Measurements from ENCODE around the gene PPIA.

Gene PPIA

DNA sequence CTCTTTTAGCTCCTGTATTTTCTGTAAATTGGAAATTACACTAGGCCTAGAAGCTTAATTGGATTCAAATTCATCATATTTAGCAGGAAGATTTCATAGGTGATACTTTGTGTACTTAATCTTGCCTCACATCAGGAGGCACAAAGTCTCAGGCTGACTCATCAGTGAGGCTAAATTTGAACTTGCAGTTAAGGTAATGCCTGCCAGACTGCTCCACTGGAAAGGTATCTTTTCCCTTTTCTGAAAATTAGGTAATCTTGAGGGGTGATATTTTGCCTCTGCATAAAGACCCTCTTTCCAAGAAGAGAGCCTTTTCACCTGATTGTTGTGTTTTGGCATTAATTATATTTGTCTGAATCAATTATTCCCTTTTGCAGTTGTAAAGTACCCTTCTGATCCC is 14.6 kb downstream of the PPIA start:
- Histone ChIP-seq H3K36me3 (ENCODE audit: control insufficient read depth in 1 of 2, insufficient read depth in 2 of 2, low read depth in 1 of 2, low read length in 2 of 2) (no peaks in the 10 kb centered on the region), H3K4me1 (ENCODE audit: control insufficient read depth, insufficient read depth, low read depth, low read length) (no peaks in the 10 kb centered on the region), H3K79me1 (replicated peaks; ENCODE audit: low read length, poor library complexity, severe bottlenecking) (no peaks in the 10 kb centered on the region), H2AFZ (ENCODE audit: low read depth, low read length) (no peak overlapping the region), H3K27ac (ENCODE audit: low read length, poor library complexity, severe bottlenecking) (no peak overlapping the region), H3K27me3 (ENCODE audit: control insufficient read depth in 1 of 2, insufficient read depth in 1 of 2, low read length in 2 of 2) (no peaks in the 10 kb centered on the region), H3K4me2 (ENCODE audit: low read length, poor library complexity, severe bottlenecking) (no peak overlapping the region), H4K8ac (ENCODE audit: low read length) (no peak overlapping the region), H3K23ac (ENCODE audit: low read length in 2 of 2) (no peak overlapping the region), H4K91ac (ENCODE audit: low read length) (no peak overlapping the region), H2BK15ac (ENCODE audit: low read depth, poor library complexity, severe bottlenecking) (no peak overlapping the region), H2AK5ac (ENCODE audit: low read length, severe bottlenecking) (no peak overlapping the region), H3K9me3 (ENCODE audit: control insufficient read depth, low read length) (no peaks in the 10 kb centered on the region), H2BK120ac (ENCODE audit: low read depth, low read length) (no peak overlapping the region), H3K4ac (ENCODE audit: low read depth in 1 of 2, low read length in 2 of 2) (no peak overlapping the region), H3K9ac (ENCODE audit: low read length) (no peak overlapping the region), H2BK12ac (ENCODE audit: low read length in 2 of 2) (no peak overlapping the region), H2BK5ac (ENCODE audit: low read depth, low read length, poor library complexity, severe bottlenecking) (no peak overlapping the region), H3K4me3 (ENCODE audit: insufficient read depth in 1 of 2, low read depth in 1 of 2, low read length in 2 of 2) (no peak overlapping the region), H3K14ac (ENCODE audit: low read length in 2 of 2) (no peak overlapping the region), H3K18ac (ENCODE audit: low read depth in 1 of 2, low read length in 2 of 2) (no peak overlapping the region)
- no peak for DNase-seq

DNA sequence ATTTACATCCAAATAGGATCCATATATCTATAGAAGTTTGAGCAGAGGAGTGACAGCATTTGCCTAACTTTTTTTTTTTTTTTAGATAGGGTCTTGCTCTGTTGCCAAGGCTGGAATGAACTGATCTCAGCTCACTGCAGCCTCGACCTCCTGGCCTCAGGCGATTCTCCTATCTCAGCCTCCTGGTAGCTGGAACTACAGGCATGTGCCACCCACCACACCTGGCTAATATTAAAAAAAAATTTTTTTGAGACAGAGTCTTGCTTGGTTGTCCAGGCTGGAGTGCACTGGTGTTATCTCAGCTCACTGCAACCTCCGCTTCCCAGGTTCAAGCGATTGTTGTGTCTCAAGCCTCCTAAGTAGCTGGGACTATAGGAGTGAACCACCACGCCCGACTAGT is 15.1 kb downstream of the PPIA start:
- no peak overlapping the region for H2BK12ac ChIP-seq (ENCODE audit: low read length in 2 of 2)
- DNase-seq, result no peak
- no peak overlapping the region for H3K18ac ChIP-seq (ENCODE audit: low read depth in 1 of 2, low read length in 2 of 2)
- H2AK5ac ChIP-seq (ENCODE audit: low read length, severe bottlenecking), result no peak overlapping the region
- no peak overlapping the region for H4K8ac ChIP-seq (ENCODE audit: low read length)
- H3K79me1 ChIP-seq (replicated peaks; ENCODE audit: low read length, poor library complexity, severe bottlenecking), result no peaks in the 10 kb centered on the region
- H3K4me1 ChIP-seq (ENCODE audit: control insufficient read depth, insufficient read depth, low read depth, low read length), result no peaks in the 10 kb centered on the region
- no peak overlapping the region for H2AFZ ChIP-seq (ENCODE audit: low read depth, low read length)
- H3K23ac ChIP-seq (ENCODE audit: low read length in 2 of 2), result no peak overlapping the region
- H3K4ac ChIP-seq (ENCODE audit: low read depth in 1 of 2, low read length in 2 of 2), result no peak overlapping the region
- no peak overlapping the region for H3K4me2 ChIP-seq (ENCODE audit: low read length, poor library complexity, severe bottlenecking)
- H3K9me3 ChIP-seq (ENCODE audit: control insufficient read depth, low read length), result no peaks in the 10 kb centered on the region
- H3K27me3 ChIP-seq (ENCODE audit: control insufficient read depth in 1 of 2, insufficient read depth in 1 of 2, low read length in 2 of 2), result no peaks in the 10 kb centered on the region
- H3K27ac ChIP-seq (ENCODE audit: low read length, poor library complexity, severe bottlenecking), result no peak overlapping the region
- no peak overlapping the region for H4K91ac ChIP-seq (ENCODE audit: low read length)
- H3K4me3 ChIP-seq (ENCODE audit: insufficient read depth in 1 of 2, low read depth in 1 of 2, low read length in 2 of 2), result no peak overlapping the region
- H3K9ac ChIP-seq (ENCODE audit: low read length), result no peak overlapping the region
- no peak overlapping the region for H2BK120ac ChIP-seq (ENCODE audit: low read depth, low read length)
- no peak overlapping the region for H3K14ac ChIP-seq (ENCODE audit: low read length in 2 of 2)
- no peaks in the 10 kb centered on the region for H3K36me3 ChIP-seq (ENCODE audit: control insufficient read depth in 1 of 2, insufficient read depth in 2 of 2, low read depth in 1 of 2, low read length in 2 of 2)
- no peak overlapping the region for H2BK5ac ChIP-seq (ENCODE audit: low read depth, low read length, poor library complexity, severe bottlenecking)
- 94% methylated on average over 4 of the region's 6 CpGs for WGBS
- H2BK15ac ChIP-seq (ENCODE audit: low read depth, poor library complexity, severe bottlenecking), result no peak overlapping the region

DNA sequence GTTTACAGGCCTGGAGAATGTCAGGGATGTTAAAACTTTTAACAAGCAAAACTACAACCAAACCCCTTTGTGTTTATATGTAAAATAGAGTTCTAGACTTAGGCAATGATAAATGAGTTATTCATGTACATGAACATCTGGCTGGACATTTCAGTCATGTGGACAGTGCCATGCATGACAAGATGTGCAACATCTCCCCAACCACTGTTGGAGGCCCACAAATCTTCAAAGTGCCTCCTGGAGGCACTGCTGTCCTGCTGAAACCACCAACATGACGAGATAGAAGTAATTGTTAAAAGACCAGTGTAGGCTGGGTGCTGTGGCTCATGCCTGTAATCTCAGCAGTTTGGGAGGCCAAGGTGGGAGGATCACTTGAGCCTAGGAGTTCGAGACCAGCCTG is 18.4 kb downstream of the PPIA start:
- Histone ChIP-seq H2BK12ac (ENCODE audit: low read length in 2 of 2) (no peak overlapping the region), H3K4ac (ENCODE audit: low read depth in 1 of 2, low read length in 2 of 2) (no peak overlapping the region), H2BK15ac (ENCODE audit: low read depth, poor library complexity, severe bottlenecking) (no peak overlapping the region), H3K18ac (ENCODE audit: low read depth in 1 of 2, low read length in 2 of 2) (no peak overlapping the region), H3K27me3 (ENCODE audit: control insufficient read depth in 1 of 2, insufficient read depth in 1 of 2, low read length in 2 of 2) (no peaks in the 10 kb centered on the region), H2AK5ac (ENCODE audit: low read length, severe bottlenecking) (no peak overlapping the region), H3K79me1 (replicated peaks; ENCODE audit: low read length, poor library complexity, severe bottlenecking) (no peaks in the 10 kb centered on the region), H3K9ac (ENCODE audit: low read length) (no peak overlapping the region), H2BK120ac (ENCODE audit: low read depth, low read length) (no peak overlapping the region), H3K4me3 (ENCODE audit: insufficient read depth in 1 of 2, low read depth in 1 of 2, low read length in 2 of 2) (no peak overlapping the region), H3K4me2 (ENCODE audit: low read length, poor library complexity, severe bottlenecking) (no peak overlapping the region), H2BK5ac (ENCODE audit: low read depth, low read length, poor library complexity, severe bottlenecking) (no peak overlapping the region), H2AFZ (ENCODE audit: low read depth, low read length) (no peak overlapping the region), H3K4me1 (ENCODE audit: control insufficient read depth, insufficient read depth, low read depth, low read length) (no peaks in the 10 kb centered on the region), H3K23ac (ENCODE audit: low read length in 2 of 2) (no peak overlapping the region), H4K8ac (ENCODE audit: low read length) (no peak overlapping the region), H3K14ac (ENCODE audit: low read length in 2 of 2) (no peak overlapping the region), H3K9me3 (ENCODE audit: control insufficient read depth, low read length) (no peaks in the 10 kb centered on the region), H4K91ac (ENCODE audit: low read length) (no peak overlapping the region), H3K36me3 (ENCODE audit: control insufficient read depth in 1 of 2, insufficient read depth in 2 of 2, low read depth in 1 of 2, low read length in 2 of 2) (no peaks in the 10 kb centered on the region), H3K27ac (ENCODE audit: low read length, poor library complexity, severe bottlenecking) (no peak overlapping the region)
- WGBS, result 94% methylated on average over 2 of the region's 2 CpGs
- DNase-seq, result no peak

DNA sequence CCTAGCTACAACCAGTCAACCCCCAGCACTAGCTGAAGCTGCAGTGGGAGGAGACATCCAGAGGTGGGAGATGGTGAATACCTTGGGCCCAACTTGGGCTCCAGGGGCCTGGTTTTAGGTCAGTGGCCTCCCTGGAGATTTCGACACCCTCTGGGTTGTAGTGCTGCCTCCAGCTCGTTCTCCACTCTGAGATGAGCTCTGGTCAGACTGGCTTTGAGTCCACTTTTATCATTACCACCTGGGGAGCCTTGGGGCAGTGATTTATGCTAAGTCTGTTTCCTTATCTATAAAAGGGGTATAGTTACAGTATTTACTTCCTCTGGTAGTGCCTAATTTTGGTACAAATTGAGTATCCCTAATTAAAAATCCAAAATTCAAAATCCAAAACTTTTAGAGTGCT is 22.8 kb downstream of the PPIA start:
- H3K4me3 ChIP-seq (ENCODE audit: insufficient read depth in 1 of 2, low read depth in 1 of 2, low read length in 2 of 2), result no peak overlapping the region
- no peak overlapping the region for H3K4me2 ChIP-seq (ENCODE audit: low read length, poor library complexity, severe bottlenecking)
- H2AK5ac ChIP-seq (ENCODE audit: low read length, severe bottlenecking), result no peak overlapping the region
- no peak overlapping the region for H3K14ac ChIP-seq (ENCODE audit: low read length in 2 of 2)
- H2BK5ac ChIP-seq (ENCODE audit: low read depth, low read length, poor library complexity, severe bottlenecking), result no peak overlapping the region
- no peak overlapping the region for H2BK12ac ChIP-seq (ENCODE audit: low read length in 2 of 2)
- no peak overlapping the region for H4K8ac ChIP-seq (ENCODE audit: low read length)
- H3K27ac ChIP-seq (ENCODE audit: low read length, poor library complexity, severe bottlenecking), result no peak overlapping the region
- H2BK120ac ChIP-seq (ENCODE audit: low read depth, low read length), result no peak overlapping the region
- 38% methylated on average over 2 of the region's 2 CpGs for WGBS
- H4K91ac ChIP-seq (ENCODE audit: low read length), result no peak overlapping the region
- H2BK15ac ChIP-seq (ENCODE audit: low read depth, poor library complexity, severe bottlenecking), result no peak overlapping the region
- H3K79me1 ChIP-seq (replicated peaks; ENCODE audit: low read length, poor library complexity, severe bottlenecking), result no peaks in the 10 kb centered on the region
- H3K4me1 ChIP-seq (ENCODE audit: control insufficient read depth, insufficient read depth, low read depth, low read length), result no peaks in the 10 kb centered on the region
- H3K18ac ChIP-seq (ENCODE audit: low read depth in 1 of 2, low read length in 2 of 2), result no peak overlapping the region
- DNase-seq, result no peak
- H3K36me3 ChIP-seq (ENCODE audit: control insufficient read depth in 1 of 2, insufficient read depth in 2 of 2, low read depth in 1 of 2, low read length in 2 of 2), result no peaks in the 10 kb centered on the region
- H3K9ac ChIP-seq (ENCODE audit: low read length), result no peak overlapping the region
- no peak overlapping the region for H3K23ac ChIP-seq (ENCODE audit: low read length in 2 of 2)
- H3K4ac ChIP-seq (ENCODE audit: low read depth in 1 of 2, low read length in 2 of 2), result no peak overlapping the region
- no peak overlapping the region for H2AFZ ChIP-seq (ENCODE audit: low read depth, low read length)
- no peaks in the 10 kb centered on the region for H3K9me3 ChIP-seq (ENCODE audit: control insufficient read depth, low read length)
- no peaks in the 10 kb centered on the region for H3K27me3 ChIP-seq (ENCODE audit: control insufficient read depth in 1 of 2, insufficient read depth in 1 of 2, low read length in 2 of 2)

Measured in mesenchymal stem cell (in vitro differentiated cells and primary cell).